Effector memory CD8-positive, alpha-beta T cell (primary cell): ENCODE results near the gene CAPN13.
"Not testable (repeated sequence)": the region's sequence is repeated elsewhere in the genome, so short reads cannot be mapped to it uniquely, and the experiment has no call there.

Experiments used
- ATAC-seq: fragments of 150-1000 bp; cut with Tn5 transposase; replicated peaks from 2 replicates; pipeline ENCODE4 v1.10.0; 2021; ENCODE audit warnings: mild to moderate bottlenecking, moderate library complexity
- DNase-seq, 3 experiments: peaks; one replicate each; pipeline ENCODE4 v3.0.0; 2021
- H3K27ac Mint-ChIP-seq, 2 donors: one replicate each; pipeline ENCODE4 v1.8.0; 2022; ENCODE audit warnings: mild to moderate bottlenecking in 2 of 2, mixed read lengths in 2 of 2, moderate library complexity in 2 of 2
- H3K27me3 Mint-ChIP-seq, 2 donors: one replicate each; pipeline ENCODE4 v1.8.0; 2022; ENCODE audit warnings: mixed read lengths in 2 of 2
- H3K36me3 Mint-ChIP-seq: one replicate; pipeline ENCODE4 v1.8.0; 2022; ENCODE audit warnings: mild to moderate bottlenecking, moderate library complexity, mixed read lengths; ENCODE audit not compliant: insufficient read depth
- H3K4me1 Mint-ChIP-seq, 2 donors: one replicate each; pipeline ENCODE4 v1.8.0; 2022; ENCODE audit warnings: low read depth in 2 of 2, mixed read lengths in 2 of 2
- H3K4me3 Mint-ChIP-seq, 2 donors: one replicate each; pipeline ENCODE4 v1.8.0; 2022; ENCODE audit warnings: mild to moderate bottlenecking in 2 of 2, mixed read lengths in 2 of 2, moderate library complexity in 2 of 2
- H3K9me3 Mint-ChIP-seq, 2 donors: one replicate each; pipeline ENCODE4 v1.8.0; 2022; ENCODE audit warnings: mixed read lengths in 2 of 2

CAPN13 gene

DNA sequence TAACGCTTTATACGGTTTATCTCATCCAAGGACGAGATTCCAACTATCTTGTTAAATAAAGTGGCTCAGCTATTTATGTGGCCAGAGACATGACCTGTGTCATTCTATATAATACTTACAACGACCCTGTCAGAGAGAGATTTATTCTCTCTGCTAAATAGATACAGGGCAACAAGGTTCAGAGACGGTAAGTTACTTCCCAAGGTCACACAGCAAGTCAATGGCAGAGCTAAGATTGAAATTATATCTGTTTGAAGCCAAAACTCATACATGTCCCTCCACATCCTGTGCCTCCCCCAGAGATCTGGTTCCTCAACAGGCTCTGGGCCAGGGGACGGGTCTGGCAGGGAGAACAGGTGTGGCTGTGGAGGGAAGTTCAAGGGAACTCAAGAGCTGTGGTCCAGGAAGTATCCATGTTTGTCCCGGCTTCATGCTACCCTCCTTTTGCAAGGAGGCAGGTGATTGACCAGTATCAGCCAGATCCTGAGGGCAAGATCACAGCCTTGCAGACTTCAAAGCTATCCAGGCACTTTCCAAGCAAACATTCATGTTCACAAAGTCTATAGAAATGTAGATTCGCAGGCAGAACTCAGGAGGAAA is 99.8 kb downstream of the CAPN13 start:
- Mint-ChIP-seq H3K4me1 (peaks cover 0 to 4% of the 10 kb centered on the region in 2 donors), H3K27me3 (peaks cover 4 to 38% of the 10 kb centered on the region in 2 donors), H3K36me3 (no peaks in the 10 kb centered on the region), H3K4me3 (no peak overlapping the region), H3K9me3 (peaks cover 2% of the 10 kb centered on the region in 2 donors), H3K27ac (no peak overlapping the region)
- no peak for ATAC-seq
- no peak for DNase-seq

DNA sequence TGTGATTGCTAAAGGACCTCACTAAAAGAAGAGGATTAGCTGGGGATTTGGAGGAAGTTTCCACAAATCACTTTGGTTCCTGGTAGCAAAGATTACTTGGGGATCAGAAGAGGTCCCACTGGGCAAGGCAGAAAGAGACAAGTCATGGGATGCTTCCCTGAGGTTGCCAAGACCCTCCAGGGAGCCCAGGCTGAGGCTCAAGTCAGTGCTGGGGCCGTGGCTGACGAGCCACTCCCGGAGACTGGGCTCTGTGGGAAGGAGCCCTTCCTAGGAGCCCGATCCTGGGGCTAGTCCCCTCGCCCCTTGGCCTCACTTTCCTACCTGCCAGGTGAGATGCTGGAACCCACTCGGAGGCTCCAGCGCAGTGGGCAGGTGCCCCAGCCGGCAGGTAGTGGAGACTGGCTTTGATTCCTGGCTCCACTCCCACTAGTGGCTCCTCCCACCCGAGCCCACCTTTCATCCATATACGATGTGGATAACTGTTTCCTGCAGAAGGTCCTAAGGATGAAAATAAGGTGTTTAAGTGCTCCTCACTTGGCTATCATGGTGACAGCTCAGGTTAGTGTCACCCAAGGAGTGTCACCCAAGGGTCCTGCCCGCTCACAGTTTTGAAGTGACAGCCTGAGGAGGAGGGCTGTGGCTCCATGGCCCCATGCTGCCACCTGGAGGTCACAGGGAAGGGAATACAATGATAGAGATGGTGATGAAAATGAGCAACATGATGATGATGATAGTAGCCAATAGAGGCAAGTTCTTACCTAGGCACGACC is 100.5 kb downstream of the CAPN13 start:
- DNase-seq: peak; percentile 60 to 65 (median 61)
- Mint-ChIP-seq H3K4me1 (peaks cover 0 to 2% of the 10 kb centered on the region in 2 donors), H3K4me3 (no peak overlapping the region), H3K27ac (no peak overlapping the region), H3K9me3 (peaks cover 7 to 9% of the 10 kb centered on the region in 2 donors), H3K36me3 (no peaks in the 10 kb centered on the region), H3K27me3 (peaks cover 10 to 45% of the 10 kb centered on the region in 2 donors)
- peak; percentile 61 for ATAC-seq

DNA sequence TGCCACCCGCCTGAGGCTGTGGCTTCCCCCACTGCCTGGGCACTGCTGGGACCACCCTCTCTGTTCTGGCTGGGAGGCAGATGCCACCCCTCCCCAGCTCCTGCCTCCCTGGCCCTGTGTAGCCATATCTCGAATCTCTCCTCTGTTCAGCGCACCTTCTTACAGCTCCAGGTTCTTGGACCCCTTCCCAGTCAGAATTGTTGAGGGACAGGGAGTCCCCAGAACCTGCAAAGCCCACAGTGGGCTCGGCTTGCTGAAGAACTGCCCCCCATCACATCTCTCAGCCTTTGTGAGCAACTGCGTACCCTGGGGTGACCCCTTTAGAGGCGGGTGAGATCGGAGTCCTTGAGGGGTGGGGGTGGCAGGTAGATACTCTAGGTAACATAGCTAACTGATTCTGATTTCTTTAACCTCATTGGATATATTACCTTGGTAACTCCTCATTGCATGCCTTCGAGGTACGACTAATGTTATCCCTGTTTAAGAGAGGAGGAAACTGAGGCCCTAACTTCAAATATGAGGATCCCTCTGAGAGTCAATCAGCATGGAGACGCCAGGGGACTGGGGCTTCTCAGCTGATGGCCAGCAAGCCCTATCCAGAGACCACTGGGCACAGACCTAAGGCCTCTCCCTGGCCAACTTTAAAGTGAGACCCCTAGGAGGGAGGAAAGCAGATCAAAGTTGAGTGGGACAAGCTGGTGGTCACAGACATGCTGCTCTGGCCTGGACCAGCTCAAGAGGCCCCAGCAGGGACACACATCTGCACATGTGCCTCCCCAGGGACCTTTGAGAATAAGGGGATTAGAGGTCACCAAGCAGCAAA is 101.3 kb downstream of the CAPN13 start:
- H3K9me3 Mint-ChIP-seq: peaks cover 7 to 15% of the 10 kb centered on the region in 2 donors
- no peak for ATAC-seq
- H3K36me3 Mint-ChIP-seq: no peaks in the 10 kb centered on the region
- no peak overlapping the region for H3K27ac Mint-ChIP-seq
- H3K4me1 Mint-ChIP-seq: peaks cover 0 to 2% of the 10 kb centered on the region in 2 donors
- DNase-seq: no peak
- H3K4me3 Mint-ChIP-seq: no peak overlapping the region
- peaks cover 10 to 46% of the 10 kb centered on the region in 2 donors for H3K27me3 Mint-ChIP-seq

DNA sequence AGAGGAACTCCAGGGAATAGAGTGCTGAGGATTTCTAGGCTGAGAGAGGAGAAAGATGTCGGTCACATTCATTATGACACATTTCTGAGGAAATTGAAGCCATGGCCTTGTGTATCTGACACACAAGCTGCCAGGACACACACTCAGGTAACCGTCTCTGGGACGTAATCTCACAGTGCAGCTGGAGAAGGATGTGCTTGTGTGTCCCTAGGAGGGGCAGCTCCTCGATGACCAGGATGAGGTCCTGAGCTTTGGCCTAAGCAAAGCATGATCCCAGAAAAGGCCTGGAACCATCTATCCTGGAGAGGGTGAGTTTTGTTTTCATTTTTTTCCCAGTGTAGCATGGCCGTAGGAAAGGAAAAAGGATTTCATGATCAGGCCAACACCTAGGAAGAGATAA is 102.2 kb downstream of the CAPN13 start:
- Mint-ChIP-seq H3K9me3 (peaks cover 7 to 15% of the 10 kb centered on the region in 2 donors), H3K4me3 (no peak overlapping the region), H3K27me3 (peaks cover 10 to 46% of the 10 kb centered on the region in 2 donors), H3K4me1 (peaks cover 0 to 2% of the 10 kb centered on the region in 2 donors), H3K36me3 (no peaks in the 10 kb centered on the region), H3K27ac (no peak overlapping the region)
- DNase-seq: no peak
- ATAC-seq: no peak

DNA sequence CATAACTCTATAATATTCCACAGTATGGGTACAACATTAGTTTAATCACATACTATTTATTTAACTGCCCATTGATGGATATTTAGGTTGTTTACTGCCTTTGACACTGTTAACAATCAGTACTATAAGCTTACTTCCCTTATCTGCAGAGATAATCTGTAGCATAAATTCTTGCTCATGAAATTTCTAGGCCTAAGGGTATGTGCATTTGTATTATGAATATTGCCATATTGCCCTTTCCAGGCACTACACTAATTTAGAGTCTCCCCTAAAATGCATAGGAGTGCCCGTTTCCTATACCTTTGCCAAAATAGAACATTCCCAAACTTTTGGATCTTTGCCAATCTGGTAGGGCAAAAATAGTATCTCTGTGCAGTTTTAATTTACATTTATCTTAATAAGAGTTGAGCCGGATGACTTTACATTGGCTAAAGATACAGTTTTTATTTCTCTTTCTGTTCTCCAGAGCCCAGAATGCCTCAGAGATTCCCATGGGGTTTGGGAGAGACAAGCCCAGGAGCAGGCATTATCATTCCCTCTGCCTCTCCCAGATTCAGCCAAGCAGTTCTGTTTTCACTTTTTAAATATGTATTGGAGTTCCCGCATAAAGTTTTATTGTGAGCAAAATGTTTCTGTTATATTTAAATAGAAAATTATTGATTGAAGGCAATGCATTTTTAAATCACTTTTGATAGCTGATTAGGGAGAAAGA is 102.8 kb downstream of the CAPN13 start:
- H3K4me1 Mint-ChIP-seq: peaks cover 0 to 2% of the 10 kb centered on the region in 2 donors
- no peaks in the 10 kb centered on the region for H3K36me3 Mint-ChIP-seq
- peaks cover 7 to 15% of the 10 kb centered on the region in 2 donors for H3K9me3 Mint-ChIP-seq
- DNase-seq: no peak
- ATAC-seq: no peak
- no peak overlapping the region for H3K27ac Mint-ChIP-seq
- peaks cover 10 to 46% of the 10 kb centered on the region in 2 donors for H3K27me3 Mint-ChIP-seq
- H3K4me3 Mint-ChIP-seq: no peak overlapping the region

DNA sequence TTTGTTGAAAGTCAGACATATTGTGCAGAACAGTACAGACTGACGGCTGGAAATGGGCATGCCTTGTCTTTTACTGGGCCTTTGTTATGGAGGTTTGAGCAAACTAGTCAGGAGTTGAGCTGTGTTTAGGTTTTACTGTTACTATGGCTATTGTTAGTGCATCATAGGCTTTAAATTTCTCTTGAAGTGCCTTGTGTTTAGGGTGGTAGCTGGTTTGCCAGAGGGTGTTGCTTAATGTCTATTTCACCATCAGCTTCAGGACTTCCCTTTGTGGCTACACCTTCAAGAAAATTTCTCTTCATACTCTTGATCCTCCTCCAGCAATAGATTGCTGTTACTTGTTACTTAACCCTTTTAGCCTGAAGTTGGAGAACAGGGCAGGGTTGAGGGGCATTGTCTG is 104.6 kb downstream of the CAPN13 start:
- peaks cover 10 to 46% of the 10 kb centered on the region in 2 donors for H3K27me3 Mint-ChIP-seq
- ATAC-seq (no peak), DNase-seq (no peak)
- no peak overlapping the region for H3K27ac Mint-ChIP-seq
- H3K36me3 Mint-ChIP-seq: no peaks in the 10 kb centered on the region
- H3K4me3 Mint-ChIP-seq: no peak overlapping the region
- H3K9me3 Mint-ChIP-seq: peaks cover 7 to 15% of the 10 kb centered on the region in 2 donors
- peaks cover 0 to 2% of the 10 kb centered on the region in 2 donors for H3K4me1 Mint-ChIP-seq

DNA sequence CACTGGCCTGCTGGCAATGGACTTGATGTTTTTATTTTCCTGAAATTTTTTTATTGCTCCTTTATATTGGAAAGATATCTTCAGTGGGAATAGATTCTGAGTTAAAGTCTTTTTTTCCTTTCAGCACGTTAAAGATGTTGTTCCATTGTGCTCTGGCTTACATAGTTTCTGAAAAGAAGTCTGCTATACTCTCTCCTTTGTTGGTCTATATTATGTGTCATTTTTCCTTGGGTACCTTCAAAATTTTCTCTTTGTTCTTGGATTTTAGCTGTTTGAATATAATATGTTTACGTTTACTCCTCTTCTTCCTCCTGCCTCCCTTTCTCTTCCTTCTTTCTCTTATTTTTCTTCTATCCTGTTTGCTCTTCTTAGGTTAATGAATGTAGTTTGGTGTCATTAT is 105.5 kb downstream of the CAPN13 start:
- no peak for ATAC-seq
- Mint-ChIP-seq H3K4me3 (no peak overlapping the region), H3K27ac (no peak overlapping the region)

DNA sequence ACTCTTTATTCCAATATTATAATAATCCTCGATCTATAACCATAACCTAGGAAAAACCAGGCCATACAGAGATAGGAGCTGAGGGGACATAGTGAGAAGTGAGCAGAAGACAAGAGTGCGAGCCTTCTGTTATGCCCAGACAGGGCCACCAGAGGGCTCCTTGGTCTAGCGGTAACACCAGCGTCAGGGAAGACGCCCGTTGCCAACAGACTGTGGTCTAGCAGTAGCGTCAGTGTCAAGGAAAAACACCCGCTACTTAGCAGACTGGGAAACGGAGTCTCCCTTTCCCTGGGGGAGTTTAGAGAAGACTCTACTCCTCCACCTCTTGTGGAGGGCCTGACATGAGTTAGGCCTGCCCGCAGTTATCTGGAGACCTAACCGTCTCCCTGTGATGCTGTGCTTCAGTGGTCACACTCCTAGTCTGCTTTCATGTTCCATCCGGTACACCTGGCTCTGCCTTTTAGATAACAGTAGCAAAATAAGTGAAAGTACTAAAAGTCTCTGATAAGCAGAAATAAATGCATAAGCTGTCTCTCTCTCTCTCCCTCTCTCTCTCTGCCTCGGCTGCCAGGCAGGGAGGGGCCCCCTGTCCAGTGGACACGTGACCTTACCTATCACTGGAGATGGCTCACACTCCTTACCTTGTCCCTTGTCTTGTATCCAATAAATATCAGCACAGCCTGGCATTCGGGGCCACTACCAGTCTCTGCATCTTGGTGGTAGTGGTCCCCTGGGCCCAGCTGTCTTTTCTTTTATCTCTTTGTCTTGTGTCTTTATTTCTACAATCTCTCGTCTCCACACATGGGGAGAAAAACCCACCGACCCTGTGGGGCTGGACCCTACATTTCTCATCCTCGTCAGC is 109.8 kb downstream of the CAPN13 start:
- H3K27ac Mint-ChIP-seq, H3K36me3 Mint-ChIP-seq, H3K4me1 Mint-ChIP-seq, ATAC-seq, H3K4me3 Mint-ChIP-seq, DNase-seq: not testable (repeated sequence)
- H3K27me3 Mint-ChIP-seq: peaks cover 23 to 29% of the 10 kb centered on the region in 2 donors
- peaks cover 5 to 14% of the 10 kb centered on the region in 2 donors for H3K9me3 Mint-ChIP-seq

More for the DNA sequence above, 105.5 kb downstream of the CAPN13 start:
- Mint-ChIP-seq H3K9me3 (peaks cover 7 to 15% of the 10 kb centered on the region in 2 donors), H3K4me1 (peaks cover 0 to under 1% of the 10 kb centered on the region in 2 donors), H3K27me3 (peaks cover 10 to 41% of the 10 kb centered on the region in 2 donors), H3K36me3 (no peaks in the 10 kb centered on the region)
- no peak for DNase-seq

DNA sequence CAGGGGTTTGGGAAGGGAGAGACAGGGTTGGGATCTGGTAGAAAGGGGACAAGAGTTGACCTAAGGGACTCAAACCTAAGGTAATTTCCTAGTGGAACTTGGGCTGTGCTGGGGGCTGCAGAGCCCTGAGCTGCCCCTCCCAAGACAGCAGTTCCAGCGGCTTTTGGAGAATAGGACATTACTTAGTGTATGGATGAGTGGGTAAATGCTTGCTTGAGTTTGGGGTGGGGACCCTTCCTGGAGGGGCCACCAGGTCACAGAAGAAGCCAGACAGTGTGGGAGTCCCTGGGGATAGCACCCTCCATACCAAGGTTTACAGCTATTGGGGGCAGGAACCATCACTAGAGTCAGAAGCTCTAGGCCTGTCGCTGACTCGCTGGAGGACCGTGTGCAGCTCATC is 111.5 kb downstream of the CAPN13 start:
- ATAC-seq (no peak), DNase-seq (no peak)
- Mint-ChIP-seq H3K9me3 (no peaks in the 10 kb centered on the region), H3K27me3 (peaks cover 22 to 30% of the 10 kb centered on the region in 2 donors), H3K4me3 (no peak overlapping the region), H3K36me3 (peaks cover 6% of the 10 kb centered on the region), H3K27ac (no peak overlapping the region), H3K4me1 (no peaks in the 10 kb centered on the region)

DNA sequence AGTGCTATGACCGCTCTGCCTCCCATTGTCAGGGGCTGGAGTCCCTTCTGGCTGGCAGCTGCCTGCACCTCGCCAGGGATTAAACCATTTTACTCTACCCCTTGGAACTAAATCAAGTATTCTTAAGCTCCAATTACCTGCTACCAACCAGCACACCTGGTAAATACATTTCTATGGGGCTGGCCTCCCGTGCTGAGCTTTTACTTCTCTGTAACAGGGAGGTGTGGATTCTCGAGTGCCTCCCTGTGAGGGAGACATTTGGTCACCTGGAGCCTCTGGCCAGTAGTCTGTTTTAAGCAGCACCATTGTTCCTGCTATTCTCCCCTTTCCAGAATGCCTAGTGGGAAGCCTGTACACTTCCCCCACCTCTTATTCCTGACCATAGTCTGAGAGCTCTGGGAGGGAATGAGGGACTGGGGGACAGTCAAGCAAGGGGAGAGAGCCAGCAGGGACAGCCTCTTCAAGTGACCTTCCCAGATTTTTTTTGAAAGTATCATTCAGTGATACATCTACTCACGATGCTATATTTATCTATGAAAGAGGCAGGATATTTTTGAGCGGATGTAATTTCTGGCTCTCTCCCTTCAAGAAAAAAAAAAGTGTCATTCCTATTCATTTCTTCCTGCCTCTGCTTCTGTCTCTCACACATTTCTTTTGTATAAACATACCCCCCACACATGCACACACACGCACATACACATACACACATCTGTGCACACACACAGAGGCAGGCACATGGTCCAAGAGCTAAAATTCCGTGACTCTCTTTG is 112.8 kb downstream of the CAPN13 start:
- no peak overlapping the region for H3K27ac Mint-ChIP-seq
- H3K9me3 Mint-ChIP-seq: no peaks in the 10 kb centered on the region
- H3K27me3 Mint-ChIP-seq: peaks cover 22 to 31% of the 10 kb centered on the region in 2 donors

DNA sequence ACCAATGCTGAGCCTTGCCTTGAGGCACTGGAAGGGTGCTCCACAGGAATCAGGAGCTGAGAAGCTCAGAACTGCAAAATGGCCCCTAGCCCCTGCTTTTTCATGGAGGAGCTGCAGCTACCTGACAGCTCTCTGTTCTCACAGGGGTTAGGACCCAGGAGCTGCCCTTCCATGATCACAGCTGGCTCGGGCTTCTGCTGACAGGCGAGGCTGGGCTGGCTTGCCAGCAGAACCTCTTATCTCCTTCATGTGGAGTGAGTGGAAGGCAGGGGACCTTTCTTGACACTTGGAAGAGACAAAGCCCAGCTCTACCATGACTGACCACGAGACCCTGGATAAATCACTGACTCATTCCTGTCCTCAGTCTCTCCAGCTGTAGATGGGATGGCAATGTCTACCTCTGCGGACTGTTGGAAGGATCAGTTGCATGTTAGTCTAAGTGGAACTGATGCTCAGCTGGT is 113.4 kb downstream of the CAPN13 start:
- Mint-ChIP-seq H3K4me3 (no peak overlapping the region), H3K27me3 (peaks cover 22 to 31% of the 10 kb centered on the region in 2 donors), H3K4me1 (no peaks in the 10 kb centered on the region), H3K27ac (peak overlapping the region in 1 of 2 donors; percentile 84), H3K9me3 (no peaks in the 10 kb centered on the region), H3K36me3 (peaks cover 6% of the 10 kb centered on the region)
- DNase-seq (no peak), ATAC-seq (no peak)

More for the DNA sequence above, 112.8 kb downstream of the CAPN13 start:
- H3K4me1 Mint-ChIP-seq: no peaks in the 10 kb centered on the region
- ATAC-seq (no peak), DNase-seq (no peak)
- no peak overlapping the region for H3K4me3 Mint-ChIP-seq
- H3K36me3 Mint-ChIP-seq: peaks cover 6% of the 10 kb centered on the region
